Spleen (tissue), 11 donors: ENCODE results near the gene MBTPS1. TPM values are rescaled to one million over a fixed set of nuclear protein-coding genes. Genes with fewer than 3 reads are reported as not detected.

Source experiments
- DNase-seq: peaks from one replicate; pipeline ENCODE4 v3.0.0-alpha.2; 2020
- H3K27ac ChIP-seq, 8 donors: fragments of 200-600 bp; sonication (generic) in 7 of 8; 1 replicate in 4 of 8; 2 replicates in 4 of 8; pipeline versions ENCODE4 v1.5.0 to v1.8.0; 2016 to 2021; ENCODE audit warnings: inconsistent platforms in 4 of 8, mild to moderate bottlenecking in 4 of 8, moderate library complexity in 1 of 8
- H3K27me3 ChIP-seq, 7 donors: fragments of 200-600 bp; sonication (generic) in 6 of 7; replicated peaks in 1 of 7; 1 replicate in 4 of 7; 2 replicates in 3 of 7; pipeline versions ENCODE4 v1.5.0 to v1.8.0; 2016 to 2021; ENCODE audit warnings: inconsistent platforms in 3 of 7, mild to moderate bottlenecking in 1 of 7
- H3K36me3 ChIP-seq, 6 donors: fragments of 200-600 bp; sonication (generic) in 5 of 6; 1 replicate in 4 of 6; 2 replicates in 2 of 6; pipeline versions ENCODE4 v1.5.0 to v1.8.0; 2016 to 2021; ENCODE audit warnings: inconsistent platforms in 2 of 6
- H3K4me1 ChIP-seq, 6 donors: fragments of 200-600 bp; sonication (generic) in 5 of 6; 1 replicate in 3 of 6; 2 replicates in 3 of 6; pipeline versions ENCODE4 v1.5.0 to v1.8.0; 2016 to 2021; ENCODE audit warnings: inconsistent platforms in 3 of 6
- H3K4me3 ChIP-seq, 8 donors: fragments of 200-600 bp; sonication (generic) in 7 of 8; 1 replicate in 4 of 8; 2 replicates in 4 of 8; pipeline versions ENCODE4 v1.5.0 to v1.8.0; 2016 to 2021; ENCODE audit warnings: inconsistent platforms in 4 of 8, mild to moderate bottlenecking in 4 of 8, moderate library complexity in 2 of 8
- H3K9me3 ChIP-seq, 8 donors: fragments of 200-600 bp; sonication (generic) in 7 of 8; 1 replicate in 4 of 8; 2 replicates in 4 of 8; pipeline versions ENCODE4 v1.5.0 to v1.8.0; 2016 to 2021; ENCODE audit warnings: inconsistent platforms in 4 of 8
- POLR2A ChIP-seq, 3 donors: fragments of 450-650 bp; IDR thresholded peaks; one replicate each; pipeline ENCODE4 v1.5.1; 2017; ENCODE audit warnings: antibody characterized with exemption in 3 of 3, mild to moderate bottlenecking in 1 of 3
- POLR2AphosphoS5 ChIP-seq, 3 donors: sonication (generic); formaldehyde crosslinking; IDR thresholded peaks; one replicate each; pipeline ENCODE4 v1.5.1; 2017; ENCODE audit warnings: antibody characterized with exemption in 3 of 3
- WGBS, 5 donors: extraction: QIAGEN DNeasy Blood & Tissue Kit in 3 of 5; methylation state at CpG; one replicate each; pipeline versions ENCODE4 v1.1.5 to v1.1.7; 2013 to 2018; 5-methylcytosine and 5-hydroxymethylcytosine counted together
- intact Hi-C: fragments of 100-400 bp; cut with DNase I; formaldehyde crosslinking; loops from one replicate; pipeline ENCODE4 v1.15.0; 2023; ENCODE audit warnings: low total_unique reads
- polyA plus RNA-seq, 3 donors: library from polyadenylated mRNA; stranded (reverse); fragments of 200-250 nt; gene quantifications; one replicate each; pipeline ENCODE4 v1.2.1, GENCODE V29; 2013
- total RNA-seq, 7 donors: library from RNA; depleted of rRNA in 3 of 7; stranded (reverse); fragments of >200 nt in 3 of 7; fragmentation: NEBNext Ultra II Directional in 4 of 7; extraction: Animal tissue kit (Norgen Biotek cat#: 25700) in 4 of 7; gene quantifications; one replicate each; pipeline versions ENCODE4 v1.1.0 to v1.2.1, GENCODE V29; 2016 to 2021
- TF ChIP-seq, protein P1 (sequence below), 11 experiments: fragments of 200-600 bp in 7 of 11; fragments of 450-650 bp in 4 of 11; sonication (generic) in 4 of 11; IDR thresholded peaks in 8 of 11; conservative IDR thresholded peaks in 3 of 11; 1 replicate in 7 of 11; 2 replicates in 4 of 11; pipeline versions ENCODE4 v1.4.0 to v1.8.0; 2016 to 2021; ENCODE audit warnings: antibody characterized with exemption in 11 of 11, inconsistent platforms in 4 of 11, mild to moderate bottlenecking in 1 of 11
- donor health status: healthy with polysubstance abuse.
- donor health status: DM: no; HTN: no; CAD: no; lungs with moderate emphysema.
- donor health status: DM: no; HTN: no; CAD: no.
- donor health status: Bipolar disorder and iron deficiency.
- donor health status: healthy.
- donor health status: DM: no; HTN: no; CAD: no.
- donor health status: DM: yes; HTN: yes; CAD: no.

Gene MBTPS1
- total and polyA plus RNA-seq, 10 donors, result 34.5 to 121 (median 91.1) TPM

DNA sequence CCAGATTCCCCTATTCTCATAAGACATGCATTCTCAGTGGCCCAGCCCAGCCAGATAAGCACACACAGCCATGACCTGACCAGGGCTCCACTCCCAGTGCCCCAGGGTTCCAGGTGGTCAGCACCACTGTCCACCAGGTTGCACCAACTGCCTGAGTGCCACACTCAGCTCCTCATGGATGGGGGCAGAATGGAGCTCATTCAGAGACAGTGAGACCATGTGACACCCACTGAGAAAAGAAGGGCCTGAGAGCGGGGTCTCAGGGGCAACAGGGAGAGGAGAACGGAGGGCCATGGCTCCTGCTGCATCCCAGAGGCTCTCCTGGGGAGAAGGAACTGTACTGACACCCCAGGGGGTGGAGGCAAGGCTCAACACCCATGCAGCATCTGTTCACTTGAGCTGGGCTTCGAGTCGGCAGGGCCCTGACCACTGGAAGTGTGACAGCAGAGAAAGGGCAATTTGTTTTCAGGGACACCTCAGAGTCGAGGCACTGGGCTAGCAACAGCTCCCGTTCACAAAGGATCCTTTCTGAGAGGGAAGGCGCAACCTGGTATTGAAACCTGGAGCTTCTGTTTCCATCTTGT lies 55.4 kb downstream of the MBTPS1 start:
- TF ChIP-seq POLR2AphosphoS5 (IDR thresholded peaks at IDR 0.05) (no peak), POLR2A (IDR thresholded peaks at IDR 0.05) (no peak)
- TF ChIP-seq, protein P1, sequence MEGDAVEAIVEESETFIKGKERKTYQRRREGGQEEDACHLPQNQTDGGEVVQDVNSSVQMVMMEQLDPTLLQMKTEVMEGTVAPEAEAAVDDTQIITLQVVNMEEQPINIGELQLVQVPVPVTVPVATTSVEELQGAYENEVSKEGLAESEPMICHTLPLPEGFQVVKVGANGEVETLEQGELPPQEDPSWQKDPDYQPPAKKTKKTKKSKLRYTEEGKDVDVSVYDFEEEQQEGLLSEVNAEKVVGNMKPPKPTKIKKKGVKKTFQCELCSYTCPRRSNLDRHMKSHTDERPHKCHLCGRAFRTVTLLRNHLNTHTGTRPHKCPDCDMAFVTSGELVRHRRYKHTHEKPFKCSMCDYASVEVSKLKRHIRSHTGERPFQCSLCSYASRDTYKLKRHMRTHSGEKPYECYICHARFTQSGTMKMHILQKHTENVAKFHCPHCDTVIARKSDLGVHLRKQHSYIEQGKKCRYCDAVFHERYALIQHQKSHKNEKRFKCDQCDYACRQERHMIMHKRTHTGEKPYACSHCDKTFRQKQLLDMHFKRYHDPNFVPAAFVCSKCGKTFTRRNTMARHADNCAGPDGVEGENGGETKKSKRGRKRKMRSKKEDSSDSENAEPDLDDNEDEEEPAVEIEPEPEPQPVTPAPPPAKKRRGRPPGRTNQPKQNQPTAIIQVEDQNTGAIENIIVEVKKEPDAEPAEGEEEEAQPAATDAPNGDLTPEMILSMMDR (IDR thresholded peaks at IDR 0.05 in 8 of 11, conservative IDR thresholded peaks at IDR 0.05 in 3 of 11), result no peak
- Histone ChIP-seq H3K27me3 (no peaks in the 10 kb centered on the region), H3K4me1 (no peaks in the 10 kb centered on the region), H3K36me3 (peaks cover 5 to 100% (median 99%) of the 10 kb centered on the region in 6 donors), H3K9me3 (no peaks in the 10 kb centered on the region), H3K27ac (no peak overlapping the region), H3K4me3 (no peak overlapping the region)
- WGBS, 5 donors, result 87 to 97% (median 95%) methylated on average over 7 of the region's 7 CpGs
- intact Hi-C loops, result loop anchor here (10.0 kb wide), 2 partner anchors 107 to 237 kb away; partner anchors contain the start of gene OSGIN1
- DNase-seq, result no peak

GRCh38 chr16:84059946-84060901 lies 56.5 kb downstream of the MBTPS1 start:
- 95 to 98% (median 97%) methylated on average over 20 to 28 of the region's 28 CpGs for WGBS, 5 donors
- no peak for DNase-seq
- TF ChIP-seq, protein P1 (IDR thresholded peaks at IDR 0.05 in 8 of 11, conservative IDR thresholded peaks at IDR 0.05 in 3 of 11), result no peak
- peak in 1 of 3 donors; percentile 36 for TF ChIP-seq POLR2AphosphoS5 (IDR thresholded peaks at IDR 0.05)
- Histone ChIP-seq H3K36me3 (peaks cover 2 to 100% (median 99%) of the 10 kb centered on the region in 6 donors), H3K4me3 (no peak overlapping the region), H3K27ac (no peak overlapping the region), H3K9me3 (no peaks in the 10 kb centered on the region), H3K27me3 (no peaks in the 10 kb centered on the region), H3K4me1 (no peaks in the 10 kb centered on the region)
- intact Hi-C loops, result loop anchor here (10.0 kb wide), 2 partner anchors 105 to 235 kb away; partner anchors contain the start of gene OSGIN1

- no peaks in the 10 kb centered on the region for H3K27me3 ChIP-seq
- H3K36me3 ChIP-seq, result peaks cover 2 to 100% (median 100%) of the 10 kb centered on the region in 6 donors
- no peak overlapping the region for H3K4me3 ChIP-seq
- no peak overlapping the region for H3K27ac ChIP-seq
- intact Hi-C loops, result no loop called here
- 89 to 94% (median 94%) methylated on average over 11 of the region's 11 CpGs for WGBS, 5 donors
- no peaks in the 10 kb centered on the region for H3K4me1 ChIP-seq
- H3K9me3 ChIP-seq, result no peaks in the 10 kb centered on the region
- no peak for DNase-seq
- no peak for TF ChIP-seq POLR2AphosphoS5 (IDR thresholded peaks at IDR 0.05)
- no peak for TF ChIP-seq POLR2A (IDR thresholded peaks at IDR 0.05)
- TF ChIP-seq, protein P1 (IDR thresholded peaks at IDR 0.05 in 8 of 11, conservative IDR thresholded peaks at IDR 0.05 in 3 of 11), result no peak
Measured at GRCh38 chr16:84059111-84059510, 57.6 kb downstream of the MBTPS1 start.

GRCh38 chr16:84058664-84059063 lies 58.1 kb downstream of the MBTPS1 start:
- H3K27ac ChIP-seq, result no peak overlapping the region
- intact Hi-C loops, result no loop called here
- 87 to 96% (median 93%) methylated on average over 11 of the region's 11 CpGs for WGBS, 5 donors

More at GRCh38 chr16:84058664-84059063, 58.1 kb downstream of the MBTPS1 start:
- H3K4me1 ChIP-seq, result no peaks in the 10 kb centered on the region
- TF ChIP-seq POLR2A (IDR thresholded peaks at IDR 0.05) (no peak), POLR2AphosphoS5 (IDR thresholded peaks at IDR 0.05) (no peak)
- TF ChIP-seq, protein P1 (IDR thresholded peaks at IDR 0.05 in 8 of 11, conservative IDR thresholded peaks at IDR 0.05 in 3 of 11), result no peak
- no peaks in the 10 kb centered on the region for H3K9me3 ChIP-seq
- no peak for DNase-seq
- peaks cover 2 to 100% (median 100%) of the 10 kb centered on the region in 6 donors for H3K36me3 ChIP-seq
- no peak overlapping the region for H3K4me3 ChIP-seq
- no peaks in the 10 kb centered on the region for H3K27me3 ChIP-seq
